Astrocyte of the cerebellum (primary cell): Measurements from ENCODE around the gene TNK2.
"Not testable (repeated sequence)": the region's sequence is repeated elsewhere in the genome, so short reads cannot be mapped to it uniquely, and the experiment has no call there.

Experiments
- DNase-seq: peaks from one replicate; pipeline ENCODE4 v3.0.0-alpha.2; 2011; ENCODE audit warnings: low read depth
- H3K4me3 ChIP-seq: 2 replicates; pipeline ENCODE4 v1.5.1; 2011; ENCODE audit warnings: mild to moderate bottlenecking, low read depth, low read length, moderate library complexity
- CTCF ChIP-seq: IDR thresholded peaks from 2 replicates; pipeline ENCODE4 v1.5.1; 2012; ENCODE audit warnings: low read length, low read depth, moderate library complexity, mild to moderate bottlenecking; ENCODE audit errors: missing control alignments
- in situ Hi-C: cut with HindIII; loops from 2 replicates; pipeline ENCODE4 v1.10.0; 2017; ENCODE audit warnings: low sequenced_read_pairs

Gene TNK2

GRCh38 chr3:195834675-195835583 lies 73.4 kb downstream of the TNK2 start:
- in situ Hi-C loops = no loop called here
- no peak for TF ChIP-seq CTCF
- H3K4me3 ChIP-seq = no peak overlapping the region
- no peak for DNase-seq

- TF ChIP-seq CTCF = no peak
- in situ Hi-C loops = no loop called here
Measured at GRCh38 chr3:195829897-195830254, 78.5 kb downstream of the TNK2 start.

DNA sequence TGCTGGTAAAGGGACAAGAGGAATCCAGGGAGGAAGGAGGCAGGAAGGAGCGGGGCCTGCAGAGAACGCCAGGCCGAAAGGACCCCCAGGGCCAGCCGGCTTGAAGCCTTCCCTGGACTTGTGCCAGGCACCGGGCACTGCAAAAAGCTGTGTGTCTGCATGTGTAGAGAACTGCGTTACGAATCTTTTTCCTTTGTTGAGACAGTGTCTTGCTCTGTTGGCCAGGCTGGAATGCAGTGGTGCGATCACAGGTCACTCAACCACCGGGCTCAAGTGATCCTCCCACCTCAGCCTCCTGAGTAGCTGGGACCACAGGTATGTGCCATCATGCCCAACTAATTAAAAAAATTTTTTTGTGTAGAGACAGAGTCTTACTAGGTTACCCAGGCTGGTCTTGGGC lies 79.6 kb downstream of the TNK2 start:
- H3K4me3 ChIP-seq = no peak overlapping the region
- no peak for DNase-seq
- TF ChIP-seq CTCF = no peak
- in situ Hi-C loops = no loop called here

More at GRCh38 chr3:195829897-195830254, 78.5 kb downstream of the TNK2 start:
- no peak for DNase-seq
- no peak overlapping the region for H3K4me3 ChIP-seq

DNA sequence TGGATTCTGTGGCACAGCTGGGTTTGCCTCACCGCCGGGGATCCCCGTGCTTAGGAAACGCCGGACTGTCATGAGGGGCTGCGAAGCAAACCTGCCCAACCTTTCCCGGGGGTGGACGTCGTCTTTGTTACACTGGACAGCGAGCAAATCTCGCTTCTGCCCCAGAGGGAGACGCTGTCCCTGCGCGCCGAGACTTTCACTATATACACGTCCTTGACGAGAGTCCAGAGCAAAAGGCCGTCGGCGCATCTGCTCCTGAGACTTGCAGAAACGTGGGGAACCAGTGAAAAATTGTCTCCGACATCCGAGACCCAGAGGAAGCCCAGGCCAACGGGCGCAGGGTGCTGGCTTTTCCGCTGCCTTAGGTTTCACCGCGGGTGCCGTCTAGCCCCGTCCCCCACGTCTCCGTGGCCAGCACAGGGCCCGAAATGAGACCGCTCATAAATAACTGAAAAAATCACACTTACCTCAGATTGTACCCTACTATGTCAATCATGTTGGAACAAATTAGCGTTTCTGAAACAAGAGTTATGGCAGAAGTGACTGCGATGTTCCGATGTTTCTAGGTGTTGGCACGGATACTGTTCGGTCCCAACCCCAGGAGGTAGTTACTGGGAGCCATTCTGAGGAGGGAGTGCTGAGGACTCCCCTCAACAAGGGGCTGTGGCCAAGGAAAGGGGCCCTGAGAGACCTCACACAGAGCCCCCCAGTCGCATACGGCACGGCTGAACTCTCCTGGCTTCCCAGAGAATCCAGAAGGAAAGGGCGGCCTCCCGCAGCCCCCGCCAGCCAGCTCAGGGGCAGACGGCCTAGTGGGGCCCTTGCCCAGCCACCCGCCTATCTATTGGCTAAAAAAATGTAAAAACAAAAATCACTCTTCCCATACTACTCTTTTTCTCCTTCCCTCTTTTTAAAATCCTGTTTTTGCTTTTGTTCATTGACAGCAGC lies 82.2 kb downstream of the TNK2 start:
- no peak for TF ChIP-seq CTCF
- in situ Hi-C loops = no loop called here
- no peak overlapping the region for H3K4me3 ChIP-seq
- DNase-seq = no peak

DNA sequence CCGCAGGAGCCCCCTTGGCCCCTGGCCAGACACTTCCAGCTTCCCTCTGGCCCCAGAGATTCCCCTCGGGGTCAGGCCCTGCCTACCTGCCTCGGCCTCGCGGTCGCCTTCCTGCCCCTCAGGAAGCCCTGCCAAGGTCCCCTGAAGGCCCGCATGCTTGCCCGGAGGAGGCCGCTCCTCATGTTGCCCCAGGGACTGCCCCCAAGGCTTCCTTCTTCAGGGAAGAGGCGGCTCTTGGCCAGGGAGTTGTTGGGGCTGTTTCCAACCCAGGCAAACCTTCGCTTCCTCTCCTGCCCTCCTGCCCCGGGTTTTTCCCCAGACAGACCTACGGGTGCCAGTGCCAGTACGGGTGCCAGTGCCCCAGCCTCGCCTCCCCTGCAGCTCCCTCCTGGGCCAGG lies 83.2 kb downstream of the TNK2 start:
- no peak for TF ChIP-seq CTCF
- in situ Hi-C loops = no loop called here
- H3K4me3 ChIP-seq = no peak overlapping the region
- no peak for DNase-seq

- H3K4me3 ChIP-seq, DNase-seq, in situ Hi-C loops: not testable (repeated sequence)
Measured at GRCh38 chr3:195824425-195825190, 83.7 kb downstream of the TNK2 start.
